ENCODE results near the gene MAGIX.

MAGIX gene

DNA sequence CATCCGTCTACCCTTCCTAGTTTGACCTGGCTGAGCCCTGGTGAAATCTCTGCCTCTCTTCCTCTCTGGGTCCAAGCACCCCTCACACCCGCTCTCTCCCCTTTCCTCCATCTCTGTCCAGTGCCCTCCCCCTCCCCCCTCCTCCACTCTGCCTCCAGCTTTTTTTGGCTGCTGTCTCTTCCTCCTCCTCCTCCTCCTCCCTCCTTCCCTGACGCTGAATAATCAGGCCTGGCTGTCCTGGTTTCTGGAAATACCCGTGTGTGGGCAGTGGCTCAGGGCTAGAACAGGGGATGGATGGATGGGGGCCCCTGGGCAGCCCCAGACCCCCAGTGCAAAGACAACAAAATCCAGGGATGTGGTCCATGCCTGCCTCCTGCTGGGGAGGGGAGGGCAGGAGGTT is 42.2 kb downstream of the MAGIX start:
- DNase-seq (ENCODE audit: low read depth in 2 of 2): no peak

DNA sequence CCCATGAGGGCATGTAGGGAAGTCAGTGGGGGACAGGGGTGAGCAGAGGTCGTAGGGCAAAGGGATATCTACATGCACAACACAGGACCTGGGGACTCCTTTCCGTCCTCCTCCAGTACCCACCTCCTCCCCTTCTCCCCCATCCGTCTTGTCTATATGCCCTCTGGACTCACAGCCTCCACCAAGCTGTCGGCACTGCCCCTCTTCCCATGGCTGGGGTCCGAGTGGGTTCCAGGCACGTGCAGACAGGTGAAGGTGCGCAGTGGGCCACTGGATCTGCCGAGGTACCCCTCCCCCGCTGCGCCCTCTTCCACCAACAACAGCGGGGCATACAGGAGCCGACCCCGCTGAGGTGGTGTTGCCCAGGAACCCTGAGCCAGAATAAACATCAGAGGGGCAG is 42.9 kb downstream of the MAGIX start:
- no peak for DNase-seq (ENCODE audit: low read depth in 2 of 2)

DNA sequence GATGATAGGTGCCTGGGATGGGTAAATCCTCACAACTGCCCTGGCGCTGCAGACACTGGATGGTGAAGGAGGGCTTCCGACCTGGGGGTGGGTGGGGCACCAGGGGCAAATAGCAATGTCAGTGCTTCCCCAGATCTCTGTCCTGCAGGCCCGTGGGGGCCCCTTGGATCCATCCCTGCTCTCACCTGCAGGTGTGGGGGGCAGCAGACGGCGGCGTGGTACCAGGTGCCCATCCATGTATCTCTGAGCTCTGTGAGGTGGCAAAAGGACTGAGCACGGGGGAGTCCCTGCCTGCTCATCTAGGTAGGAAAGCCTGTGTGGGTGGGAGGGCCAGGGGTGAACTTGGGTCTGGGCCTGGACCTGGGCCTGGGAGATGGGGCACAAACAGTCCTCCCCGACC is 44.0 kb downstream of the MAGIX start:
- no peak for DNase-seq (ENCODE audit: low read depth in 2 of 2)

DNA sequence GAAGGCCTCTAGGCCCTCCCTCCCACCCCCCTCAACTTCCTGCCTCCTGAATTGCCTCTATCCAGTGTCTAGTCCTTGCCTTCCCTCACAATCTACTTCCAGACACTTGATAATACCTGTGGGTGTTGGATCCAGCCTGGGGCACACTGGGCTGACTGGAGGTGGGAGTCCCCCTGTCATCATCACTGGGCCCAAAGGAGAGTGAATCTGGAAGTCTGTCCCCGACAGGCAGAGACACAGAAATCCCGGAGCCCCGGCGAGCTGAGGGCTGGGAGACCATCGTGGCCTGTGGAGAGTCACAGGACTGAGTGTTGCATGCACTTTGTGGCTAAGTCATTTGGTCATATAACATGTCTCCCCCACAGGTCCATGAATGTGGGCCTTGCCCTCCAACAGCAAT is 45.8 kb downstream of the MAGIX start:
- DNase-seq (ENCODE audit: low read depth in 2 of 2): no peak

DNA sequence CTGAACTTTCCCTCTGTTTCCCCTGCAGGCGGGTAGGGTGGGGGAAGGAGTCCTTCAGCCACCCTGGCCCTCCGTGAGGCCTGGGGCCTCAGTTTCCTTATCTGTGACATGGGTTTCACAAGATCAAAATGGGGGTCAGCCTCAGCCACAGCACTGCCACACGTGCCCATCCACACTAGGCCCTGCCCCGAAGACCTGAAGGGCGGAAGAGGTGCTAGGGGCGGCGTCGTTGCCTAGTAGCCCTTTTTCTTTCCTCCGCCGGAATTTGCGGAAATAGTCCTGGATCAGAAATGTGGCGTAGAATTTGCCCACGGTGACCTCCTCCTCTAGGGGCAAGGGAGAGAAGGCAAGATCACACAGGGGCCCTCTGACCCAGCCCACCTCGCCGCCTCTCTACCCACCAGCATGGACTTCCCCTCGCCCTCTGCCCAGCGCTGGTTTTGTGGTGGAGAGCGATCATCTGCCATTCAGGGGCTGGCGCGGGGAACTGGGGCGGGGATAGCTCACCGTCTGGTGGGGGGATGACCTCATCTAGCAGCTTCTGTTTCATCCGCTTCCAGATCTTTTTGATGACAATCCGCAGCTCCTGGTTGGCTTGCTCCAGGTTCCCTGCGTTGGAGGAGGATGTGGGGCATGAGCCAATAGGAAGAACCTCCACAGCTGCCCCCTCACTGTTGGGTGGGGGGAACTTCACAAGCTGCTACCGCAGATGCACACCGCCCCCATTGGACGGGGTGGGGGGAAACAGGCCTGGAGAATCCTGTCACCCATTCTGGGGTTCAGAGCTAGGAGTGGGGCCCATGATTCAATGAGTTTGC is 47.1 kb downstream of the MAGIX start:
- no peak for DNase-seq (ENCODE audit: low read depth in 2 of 2)

DNA sequence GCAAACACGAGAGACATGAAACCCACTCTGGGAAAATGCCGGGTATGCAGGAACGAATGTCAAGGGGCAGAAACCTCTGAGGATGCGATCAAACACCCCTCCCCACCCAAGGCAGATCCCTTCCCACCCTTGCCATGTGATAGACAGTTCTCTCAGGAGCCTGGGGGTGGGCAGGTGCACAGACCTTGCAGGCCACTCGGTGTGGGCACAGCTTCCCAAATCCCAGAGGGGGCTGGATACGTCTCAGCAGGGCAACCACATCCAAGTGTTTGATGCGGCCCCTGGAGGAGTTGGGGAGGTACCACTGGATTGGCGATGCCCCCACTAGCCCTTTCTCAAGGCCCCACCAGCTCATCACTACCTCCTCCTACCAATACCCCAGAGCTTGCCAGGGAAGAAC is 47.8 kb downstream of the MAGIX start:
- no peak for DNase-seq (ENCODE audit: low read depth in 2 of 2)

DNA sequence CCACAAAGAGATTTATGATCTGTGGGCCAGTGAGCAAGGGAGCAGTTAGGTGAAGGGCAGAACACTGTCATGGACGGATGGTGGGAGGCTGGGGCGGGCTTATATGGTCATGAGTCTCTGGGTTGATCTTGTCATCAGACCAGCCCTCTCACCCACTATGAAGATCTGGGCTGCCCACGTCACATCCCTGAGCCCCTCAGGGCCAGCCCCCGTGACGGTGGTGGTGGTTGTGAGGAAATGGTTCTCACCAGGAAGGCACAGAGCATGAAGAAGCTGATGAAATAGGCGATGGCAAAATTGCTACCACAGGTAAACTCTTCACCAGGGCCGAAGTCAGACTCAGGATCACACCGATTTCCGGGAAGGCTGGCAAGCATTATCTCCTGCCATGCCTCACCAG is 48.5 kb downstream of the MAGIX start:
- no peak for DNase-seq (ENCODE audit: low read depth in 2 of 2)

DNA sequence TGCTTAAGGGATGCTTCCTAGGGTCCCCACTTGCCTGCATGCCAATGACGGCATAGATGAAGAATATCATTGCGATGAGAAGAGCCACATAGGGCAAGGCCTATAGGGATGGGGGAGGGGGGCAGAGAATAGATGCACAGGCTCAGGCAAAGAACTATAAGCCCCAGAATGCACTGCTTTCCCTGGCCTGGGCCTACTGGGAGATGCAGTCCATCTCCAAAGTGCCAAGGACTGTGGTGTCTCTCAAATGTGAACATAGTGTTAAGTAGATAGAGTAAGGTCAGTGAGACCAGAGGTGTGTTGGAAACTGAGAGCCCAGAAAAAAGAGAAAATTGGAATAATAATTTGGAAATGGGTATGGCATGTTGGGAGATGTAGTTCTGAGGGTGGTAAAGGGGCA is 49.7 kb downstream of the MAGIX start:
- no peak for DNase-seq (ENCODE audit: low read depth in 2 of 2)

DNA sequence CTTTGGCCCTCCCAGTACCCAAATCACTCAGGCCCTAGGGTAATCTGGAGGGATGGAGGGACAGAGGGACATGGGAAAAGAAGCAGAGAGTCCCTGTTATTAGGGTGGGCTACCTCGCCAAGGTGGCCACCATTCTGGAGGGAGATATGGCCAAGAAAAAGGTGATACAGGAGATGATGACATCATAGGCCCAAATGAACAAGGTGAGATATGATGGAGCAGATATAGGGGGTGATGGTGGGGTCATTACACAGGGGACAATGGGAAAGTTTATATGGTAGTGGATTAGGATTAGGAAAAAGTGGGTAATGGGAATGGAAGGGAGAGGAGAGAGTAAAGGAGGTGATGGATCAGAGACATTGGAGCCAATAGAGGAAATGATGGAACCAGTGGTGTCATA is 50.3 kb downstream of the MAGIX start:
- no peak for DNase-seq (ENCODE audit: low read depth in 2 of 2)

DNA sequence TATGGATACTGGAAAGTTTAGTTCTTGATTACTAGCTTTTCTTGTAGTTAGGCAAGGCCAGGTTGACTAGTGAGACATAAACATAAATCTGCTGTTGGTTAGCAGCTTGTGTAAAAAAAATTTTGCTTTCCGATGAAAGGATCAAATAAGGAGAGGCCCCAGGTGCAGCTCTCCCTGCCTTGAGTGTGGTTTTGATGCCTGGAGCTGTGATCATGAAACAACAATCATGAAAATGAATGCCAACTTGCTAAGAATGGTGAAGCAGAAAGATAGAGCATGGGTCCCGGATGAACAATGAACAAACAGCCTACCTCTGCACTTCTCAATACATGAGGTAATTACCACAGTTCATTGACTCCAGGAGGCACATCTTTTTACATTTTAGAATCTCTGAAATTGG is 51.9 kb downstream of the MAGIX start:
- no peak for DNase-seq (ENCODE audit: low read depth in 2 of 2)

DNA sequence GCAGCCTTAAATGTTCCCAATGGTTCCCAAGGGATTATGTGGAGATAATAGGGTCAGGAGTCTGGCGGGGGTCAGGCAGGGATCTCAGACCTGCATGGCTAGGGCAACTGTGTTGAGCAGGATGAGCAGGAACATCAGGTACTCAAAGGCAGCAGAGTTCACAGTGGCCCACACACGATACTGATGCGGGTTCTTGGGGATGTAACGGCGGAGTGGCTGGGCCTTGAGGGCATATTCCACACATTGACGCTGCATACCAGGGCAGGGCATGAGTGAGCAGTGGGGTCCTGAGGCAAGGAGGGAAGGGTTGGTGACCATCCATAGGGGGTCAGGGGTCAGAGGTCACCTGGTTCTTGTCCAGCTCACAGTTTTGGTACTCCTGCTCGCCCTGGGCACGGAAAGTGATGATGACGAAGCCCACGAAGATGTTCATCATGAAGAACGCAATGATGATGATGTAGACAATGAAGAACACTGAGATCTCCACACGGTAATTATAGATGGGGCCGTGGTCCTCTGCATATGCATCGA is 52.5 kb downstream of the MAGIX start:
- DNase-seq (ENCODE audit: low read depth in 2 of 2): no peak
